ENCODE measurements around the gene DUSP5. TPM values are rescaled to one million over a fixed set of nuclear protein-coding genes. Genes with fewer than 3 reads are reported as not detected.
A peak's percentile ranks its signal among the peaks of the same experiment; 100 is the strongest.

The DUSP5 gene
- total RNA-seq, 1 donor, result 10.1 TPM

DNA sequence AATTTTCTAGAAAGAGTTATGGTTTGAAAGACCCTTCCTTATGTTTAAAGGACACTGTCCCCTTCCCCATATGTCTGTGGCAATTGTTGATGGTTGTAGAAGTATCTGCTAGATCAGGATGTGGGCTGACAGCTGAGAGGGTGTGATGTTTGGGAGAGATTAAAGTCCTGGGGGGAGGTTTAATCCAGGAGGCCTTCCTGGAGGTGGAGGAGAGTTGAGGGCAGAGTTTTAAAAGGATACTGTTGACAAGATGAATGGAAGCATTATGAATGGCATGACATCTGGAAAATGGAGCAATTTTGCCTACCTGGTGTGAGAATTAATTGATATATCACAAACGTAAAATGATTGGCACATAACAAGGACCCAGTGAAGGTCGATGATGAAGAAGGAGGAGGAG, 36.9 kb downstream of the DUSP5 start:
- Histone ChIP-seq H3K27me3 (ENCODE audit: insufficient read depth, low read length) (no peaks in the 10 kb centered on the region), H4K20me1 (ENCODE audit: insufficient read depth, low read length) (no peaks in the 10 kb centered on the region), H3K4me3 (ENCODE audit: insufficient read depth, low read length) (no peak overlapping the region), H3K79me2 (ENCODE audit: insufficient read depth, low read length) (no peaks in the 10 kb centered on the region), H3K9me3 (ENCODE audit: low read depth, low read length) (no peaks in the 10 kb centered on the region), H2AFZ (ENCODE audit: low read length) (no peak overlapping the region), H3K4me2 (ENCODE audit: insufficient read depth, low read length) (no peak overlapping the region), H3K36me3 (ENCODE audit: insufficient read depth, low read length) (no peaks in the 10 kb centered on the region), H3K4me1 (ENCODE audit: insufficient read depth, low read length) (peaks cover 29% of the 10 kb centered on the region), H3K27ac (ENCODE audit: low read depth, low read length) (no peak overlapping the region)
- TF ChIP-seq, protein P1, sequence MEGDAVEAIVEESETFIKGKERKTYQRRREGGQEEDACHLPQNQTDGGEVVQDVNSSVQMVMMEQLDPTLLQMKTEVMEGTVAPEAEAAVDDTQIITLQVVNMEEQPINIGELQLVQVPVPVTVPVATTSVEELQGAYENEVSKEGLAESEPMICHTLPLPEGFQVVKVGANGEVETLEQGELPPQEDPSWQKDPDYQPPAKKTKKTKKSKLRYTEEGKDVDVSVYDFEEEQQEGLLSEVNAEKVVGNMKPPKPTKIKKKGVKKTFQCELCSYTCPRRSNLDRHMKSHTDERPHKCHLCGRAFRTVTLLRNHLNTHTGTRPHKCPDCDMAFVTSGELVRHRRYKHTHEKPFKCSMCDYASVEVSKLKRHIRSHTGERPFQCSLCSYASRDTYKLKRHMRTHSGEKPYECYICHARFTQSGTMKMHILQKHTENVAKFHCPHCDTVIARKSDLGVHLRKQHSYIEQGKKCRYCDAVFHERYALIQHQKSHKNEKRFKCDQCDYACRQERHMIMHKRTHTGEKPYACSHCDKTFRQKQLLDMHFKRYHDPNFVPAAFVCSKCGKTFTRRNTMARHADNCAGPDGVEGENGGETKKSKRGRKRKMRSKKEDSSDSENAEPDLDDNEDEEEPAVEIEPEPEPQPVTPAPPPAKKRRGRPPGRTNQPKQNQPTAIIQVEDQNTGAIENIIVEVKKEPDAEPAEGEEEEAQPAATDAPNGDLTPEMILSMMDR (IDR thresholded peaks at IDR 0.05; ENCODE audit: extremely low read depth, low read depth, low read length), result no peak
- peak; percentile 29 for DNase-seq (ENCODE audit: insufficient read length, low spot score, missing footprints)

DNA sequence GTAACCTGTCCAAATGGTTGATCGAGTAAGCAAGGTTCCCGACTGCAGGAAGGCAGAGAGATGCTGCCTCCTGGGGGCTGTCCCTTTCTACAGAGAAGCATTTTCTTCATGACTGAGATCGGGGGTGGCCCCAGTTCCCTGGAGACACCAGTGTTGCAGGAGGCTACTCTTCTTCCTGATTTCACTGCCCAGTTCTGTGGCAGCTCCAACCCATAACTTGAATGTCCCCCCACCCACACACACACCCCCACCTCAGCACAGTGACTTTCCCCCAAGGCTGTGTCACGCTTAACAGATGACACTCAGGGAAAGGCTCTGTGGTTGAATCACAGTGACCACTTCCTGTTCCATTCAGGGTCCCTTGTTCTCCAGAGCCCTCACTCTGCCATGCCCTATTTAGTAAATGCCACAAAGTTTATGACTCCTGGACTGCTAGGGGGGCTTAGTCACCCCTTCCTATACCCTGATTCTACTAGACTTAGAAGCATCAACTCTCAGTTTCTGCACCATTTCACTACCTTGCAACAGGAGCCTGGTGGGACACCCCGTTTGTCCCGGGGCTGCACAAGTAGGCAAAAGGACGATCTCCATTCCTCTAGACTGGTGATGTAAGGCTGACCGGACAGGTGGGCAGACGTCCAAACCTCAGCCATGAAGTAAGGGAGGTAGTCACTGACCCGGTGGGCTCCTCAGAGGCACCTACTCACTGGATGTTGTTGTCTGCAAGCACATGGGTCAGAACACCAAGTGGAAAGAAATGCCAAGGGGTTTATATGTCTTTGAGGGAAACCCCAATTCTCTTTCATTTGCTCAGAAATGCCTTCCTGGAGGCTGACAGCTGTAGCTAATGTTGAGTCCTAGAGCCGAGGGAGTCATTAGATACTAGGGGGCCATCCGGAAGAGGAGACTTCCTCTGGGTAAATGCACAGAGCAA, 38.5 kb downstream of the DUSP5 start:
- H3K27me3 ChIP-seq (ENCODE audit: insufficient read depth, low read length), result no peaks in the 10 kb centered on the region
- peaks cover 20% of the 10 kb centered on the region for H3K4me1 ChIP-seq (ENCODE audit: insufficient read depth, low read length)
- peak; percentile 72 for DNase-seq (ENCODE audit: insufficient read length, low spot score, missing footprints)
- H3K4me2 ChIP-seq (ENCODE audit: insufficient read depth, low read length), result peak overlapping the region; percentile 54
- peak overlapping the region; percentile 40 for H3K4me3 ChIP-seq (ENCODE audit: insufficient read depth, low read length)
- no peaks in the 10 kb centered on the region for H3K36me3 ChIP-seq (ENCODE audit: insufficient read depth, low read length)
- TF ChIP-seq, protein P1 (IDR thresholded peaks at IDR 0.05; ENCODE audit: extremely low read depth, low read depth, low read length), result peak; percentile 40
- H3K27ac ChIP-seq (ENCODE audit: low read depth, low read length), result peak overlapping the region; percentile 12
- no peaks in the 10 kb centered on the region for H3K79me2 ChIP-seq (ENCODE audit: insufficient read depth, low read length)
- no peaks in the 10 kb centered on the region for H3K9me3 ChIP-seq (ENCODE audit: low read depth, low read length)
- H4K20me1 ChIP-seq (ENCODE audit: insufficient read depth, low read length), result no peaks in the 10 kb centered on the region
- peak overlapping the region; percentile 49 for H2AFZ ChIP-seq (ENCODE audit: low read length)

DNA sequence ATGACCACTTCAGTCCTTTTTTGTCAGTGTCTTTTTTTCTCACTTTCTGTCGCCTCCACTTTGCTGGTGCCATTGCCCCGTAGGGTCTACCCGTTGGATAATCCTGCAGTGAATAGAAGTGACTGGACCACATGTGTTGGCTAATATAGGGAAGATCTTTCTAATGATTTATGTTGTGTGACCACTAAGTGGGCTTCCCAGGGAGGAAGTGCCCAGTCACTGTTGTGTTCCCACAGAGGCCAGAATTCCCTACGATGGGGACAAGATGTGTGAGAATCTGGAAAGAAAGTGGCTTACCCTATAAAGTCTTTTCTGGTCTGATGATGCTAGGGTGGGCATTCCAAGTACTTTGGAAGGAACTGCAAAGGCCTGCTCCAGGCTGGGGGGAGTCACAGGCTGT, 41.4 kb downstream of the DUSP5 start:
- H3K36me3 ChIP-seq (ENCODE audit: insufficient read depth, low read length), result no peaks in the 10 kb centered on the region
- DNase-seq (ENCODE audit: insufficient read length, low spot score, missing footprints), result no peak

DNA sequence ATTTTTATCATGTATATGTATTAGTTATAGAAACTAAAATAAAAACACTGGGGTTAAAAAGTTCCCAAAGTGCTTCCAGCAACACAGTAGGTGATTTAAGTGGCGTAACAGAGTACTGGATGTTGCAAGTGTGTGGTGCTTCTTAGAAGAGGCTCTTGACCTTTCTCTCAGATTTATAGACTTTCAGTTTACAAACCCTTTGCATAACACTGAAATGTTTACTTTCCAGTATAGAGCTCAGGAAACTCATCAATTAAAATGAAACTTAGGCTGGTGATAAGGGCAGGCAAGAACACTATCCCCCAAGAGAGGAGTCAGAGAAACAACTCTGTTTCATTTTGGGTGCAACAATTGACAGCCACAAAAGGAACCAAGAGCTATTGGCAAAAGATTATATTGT, 42.3 kb downstream of the DUSP5 start:
- Histone ChIP-seq H3K27ac (ENCODE audit: low read depth, low read length) (no peak overlapping the region), H3K4me3 (ENCODE audit: insufficient read depth, low read length) (no peak overlapping the region)

More for the DNA sequence above, 41.4 kb downstream of the DUSP5 start:
- Histone ChIP-seq H4K20me1 (ENCODE audit: insufficient read depth, low read length) (no peaks in the 10 kb centered on the region), H3K79me2 (ENCODE audit: insufficient read depth, low read length) (no peaks in the 10 kb centered on the region), H3K4me1 (ENCODE audit: insufficient read depth, low read length) (peaks cover 16% of the 10 kb centered on the region), H3K9me3 (ENCODE audit: low read depth, low read length) (no peaks in the 10 kb centered on the region), H3K4me3 (ENCODE audit: insufficient read depth, low read length) (no peak overlapping the region), H3K27me3 (ENCODE audit: insufficient read depth, low read length) (no peaks in the 10 kb centered on the region), H2AFZ (ENCODE audit: low read length) (no peak overlapping the region), H3K4me2 (ENCODE audit: insufficient read depth, low read length) (no peak overlapping the region), H3K27ac (ENCODE audit: low read depth, low read length) (no peak overlapping the region)
- TF ChIP-seq, protein P1 (IDR thresholded peaks at IDR 0.05; ENCODE audit: extremely low read depth, low read depth, low read length), result no peak

More for the DNA sequence above, 42.3 kb downstream of the DUSP5 start:
- no peaks in the 10 kb centered on the region for H3K79me2 ChIP-seq (ENCODE audit: insufficient read depth, low read length)
- no peaks in the 10 kb centered on the region for H3K9me3 ChIP-seq (ENCODE audit: low read depth, low read length)
- no peak overlapping the region for H2AFZ ChIP-seq (ENCODE audit: low read length)
- no peaks in the 10 kb centered on the region for H3K27me3 ChIP-seq (ENCODE audit: insufficient read depth, low read length)
- TF ChIP-seq, protein P1 (IDR thresholded peaks at IDR 0.05; ENCODE audit: extremely low read depth, low read depth, low read length), result no peak
- DNase-seq (ENCODE audit: insufficient read length, low spot score, missing footprints), result no peak
- no peak overlapping the region for H3K4me2 ChIP-seq (ENCODE audit: insufficient read depth, low read length)
- H3K36me3 ChIP-seq (ENCODE audit: insufficient read depth, low read length), result no peaks in the 10 kb centered on the region
- H4K20me1 ChIP-seq (ENCODE audit: insufficient read depth, low read length), result no peaks in the 10 kb centered on the region
- peaks cover 16% of the 10 kb centered on the region for H3K4me1 ChIP-seq (ENCODE audit: insufficient read depth, low read length)

All from osteoblast (primary cell).